T-cell (primary cell): ENCODE data around the gene LRRC75A. TPM values are rescaled to one million over a fixed set of nuclear protein-coding genes. Genes with fewer than 3 reads are reported as not detected.
A peak's percentile ranks its signal among the peaks of the same experiment; 100 is the strongest.
"Not testable (repeated sequence)": the region's sequence is repeated elsewhere in the genome, so short reads cannot be mapped to it uniquely, and the experiment has no call there.

Source experiments
- ATAC-seq, 4 experiments: fragments of 200-7000 bp in 3 of 4; fragments of 150-1000 bp in 1 of 4; cut with Tn5 transposase; replicated peaks in 1 of 4; 1 replicate in 3 of 4; 2 replicates in 1 of 4; pipeline ENCODE4 v1.10.0; 2021; ENCODE audit warnings: moderate library complexity in 3 of 4, mild to moderate bottlenecking in 2 of 4, moderate number of reproducible peaks in 1 of 4
- CTCF ChIA-PET, 2 donors: fragments of 300-600 bp; sonication (Branson Sonifier 250); formaldehyde crosslinking; loops; one replicate each; lab custom pipeline; 2022; ENCODE audit warnings: antibody characterized with exemption in 2 of 2; lab: Charles Lee
- POLR2A ChIA-PET, 2 donors: fragments of 300-600 bp; sonication (Branson Sonifier 250); formaldehyde crosslinking; loops; one replicate each; lab custom pipeline; 2022; ENCODE audit warnings: antibody characterized with exemption in 2 of 2; lab: Charles Lee
- DNase-seq, 35 experiments: peaks; one replicate each; pipeline versions ENCODE4 v3.0.0 to v3.0.0-alpha.2; 2013 to 2023
- H3K27ac ChIP-seq: one replicate; pipeline ENCODE4 v1.5.1; 2013; ENCODE audit warnings: low read length
- H3K27me3 ChIP-seq, 2 experiments: replicated peaks in 1 of 2; 1 replicate in 1 of 2; 2 replicates in 1 of 2; pipeline versions ENCODE4 v1.6.1 to v1.7.0; 2013; ENCODE audit warnings: low read length in 1 of 2, mixed read lengths in 1 of 2; ENCODE audit not compliant: control insufficient read depth in 2 of 2, insufficient read depth in 2 of 2; ENCODE audit errors: extremely low read depth in 1 of 2
- H3K36me3 ChIP-seq, 2 donors: 1 replicate in 1 of 2; 2 replicates in 1 of 2; pipeline versions ENCODE4 v1.6.1 to v1.7.0; 2013; ENCODE audit warnings: low read length in 1 of 2; ENCODE audit not compliant: control insufficient read depth in 2 of 2, insufficient read depth in 1 of 2; ENCODE audit errors: extremely low read depth in 1 of 2
- H3K4me1 ChIP-seq, 2 experiments: 1 replicate in 1 of 2; 2 replicates in 1 of 2; pipeline versions ENCODE4 v1.6.1 to v1.7.0; 2013; ENCODE audit warnings: low read length in 2 of 2, mixed read lengths in 1 of 2; ENCODE audit not compliant: insufficient read depth in 2 of 2, control insufficient read depth in 1 of 2; ENCODE audit errors: extremely low read depth in 1 of 2
- H3K4me3 ChIP-seq, 2 donors: 1 replicate in 1 of 2; 2 replicates in 1 of 2; pipeline versions ENCODE4 v1.5.1 to v1.7.0; 2013; ENCODE audit warnings: mild to moderate bottlenecking in 2 of 2, low read length in 1 of 2, moderate library complexity in 1 of 2; ENCODE audit not compliant: control insufficient read depth in 1 of 2; ENCODE audit errors: extremely low read depth in 1 of 2
- H3K9me3 ChIP-seq: 2 replicates; pipeline ENCODE4 v1.7.0; 2013
- H3K27ac Mint-ChIP-seq, 2 donors: one replicate each; pipeline ENCODE4 v1.8.0; 2020 to 2021; ENCODE audit warnings: mild to moderate bottlenecking in 2 of 2, mixed read lengths in 2 of 2
- H3K27me3 Mint-ChIP-seq, 2 donors: one replicate each; pipeline ENCODE4 v1.8.0; 2021 to 2022; ENCODE audit warnings: mixed read lengths in 2 of 2
- H3K36me3 Mint-ChIP-seq: one replicate; pipeline ENCODE4 v1.8.0; 2021; ENCODE audit warnings: mixed read lengths
- H3K4me1 Mint-ChIP-seq, 3 donors: one replicate each; pipeline ENCODE4 v1.8.0; 2020 to 2022; ENCODE audit warnings: mixed read lengths in 3 of 3, mild to moderate bottlenecking in 1 of 3
- H3K4me3 Mint-ChIP-seq, 3 donors: one replicate each; pipeline ENCODE4 v1.8.0; 2020 to 2022; ENCODE audit warnings: mild to moderate bottlenecking in 3 of 3, mixed read lengths in 3 of 3, moderate library complexity in 3 of 3
- H3K9me3 Mint-ChIP-seq, 3 donors: one replicate each; pipeline ENCODE4 v1.8.0; 2020 to 2022; ENCODE audit warnings: mixed read lengths in 3 of 3
- WGBS: methylation state at CpG from one replicate; pipeline ENCODE4 v1.1.5; 2013; ENCODE audit warnings: missing lambda C conversion rate; ENCODE audit not compliant: insufficient coverage; 5-methylcytosine and 5-hydroxymethylcytosine counted together
- total RNA-seq, 35 experiments: library from RNA in 6 of 35; stranded (reverse) in 6 of 35; fragments of 120-200 nt in 1 of 35; gene quantifications; one replicate each; pipeline versions ENCODE4 v1.2.1 to v1.2.4 and lab custom pipeline; 2013 to 2026

Gene LRRC75A, protein sequence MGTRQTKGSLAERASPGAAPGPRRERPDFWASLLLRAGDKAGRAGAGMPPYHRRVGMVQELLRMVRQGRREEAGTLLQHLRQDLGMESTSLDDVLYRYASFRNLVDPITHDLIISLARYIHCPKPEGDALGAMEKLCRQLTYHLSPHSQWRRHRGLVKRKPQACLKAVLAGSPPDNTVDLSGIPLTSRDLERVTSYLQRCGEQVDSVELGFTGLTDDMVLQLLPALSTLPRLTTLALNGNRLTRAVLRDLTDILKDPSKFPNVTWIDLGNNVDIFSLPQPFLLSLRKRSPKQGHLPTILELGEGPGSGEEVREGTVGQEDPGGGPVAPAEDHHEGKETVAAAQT
- 1 to 10 TPM; 3.5 to 7.8 (median 5.4) TPM for total RNA-seq
- total RNA-seq (2013), result 5.0 TPM
- 0.70 to 8.8 (median 3.9) reads per million in 29 experiments for total RNA-seq (lab: John Stamatoyannopoulos, UW)

DNA sequence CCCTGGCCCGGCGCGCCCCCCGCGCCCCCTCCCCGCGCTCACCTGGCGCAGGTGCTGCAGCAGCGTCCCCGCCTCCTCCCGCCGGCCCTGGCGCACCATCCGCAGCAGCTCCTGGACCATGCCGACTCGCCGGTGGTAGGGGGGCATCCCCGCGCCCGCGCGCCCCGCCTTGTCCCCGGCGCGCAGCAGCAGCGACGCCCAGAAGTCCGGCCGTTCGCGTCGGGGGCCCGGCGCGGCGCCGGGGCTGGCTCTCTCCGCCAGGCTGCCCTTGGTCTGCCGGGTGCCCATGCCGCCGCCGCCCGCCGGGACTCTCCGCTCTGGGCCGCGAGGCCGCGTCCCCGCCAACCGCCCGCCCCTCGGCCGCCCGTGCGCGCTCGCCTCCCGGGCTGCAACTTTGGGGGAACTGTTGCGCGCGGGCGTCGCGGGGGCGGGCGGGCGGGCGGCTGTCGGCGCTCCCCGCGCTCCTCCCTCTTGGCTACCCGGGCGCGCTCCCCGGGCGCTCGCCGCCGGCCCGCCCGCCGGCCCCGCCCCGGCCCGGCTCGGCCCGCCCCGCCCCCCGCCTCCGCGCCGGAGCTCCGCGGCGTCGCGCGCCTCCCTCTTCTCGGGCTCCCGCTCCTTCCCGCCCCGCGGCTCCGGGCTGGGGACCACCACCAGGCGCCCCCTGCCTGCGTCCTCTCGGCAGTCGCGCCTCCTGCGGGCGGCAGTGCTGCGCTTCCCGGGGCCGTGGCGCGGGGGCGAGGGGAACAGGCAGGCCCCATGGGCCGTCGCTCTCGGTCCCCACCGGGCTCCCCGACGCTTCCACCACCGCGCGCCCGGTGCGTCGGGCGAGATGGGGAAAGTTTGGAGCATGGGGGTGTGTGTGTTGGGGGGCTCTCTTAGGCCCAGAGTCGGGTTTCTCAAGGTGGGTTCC lies at the start of gene LRRC75A:
LRRC75A (minus strand) TSS at position 491 of the 910 bp plus-strand sequence; CDS start at position 288, 203 bp downstream.
- Mint-ChIP-seq H3K36me3 (no peaks in the 10 kb centered on the region), H3K4me3 (peak within 1 kb of the TSS; percentile 75 to 81 (median 78)), H3K27ac (no peak within 1 kb of the TSS), H3K9me3 (no peaks in the 10 kb centered on the region), H3K4me1 (peaks cover 14 to 24% (median 15%) of the 10 kb centered on the region in 3 donors), H3K27me3 (no peaks in the 10 kb centered on the region)
- POLR2A ChIA-PET, result no interaction called here
- H3K36me3 ChIP-seq, result no peaks in the 10 kb centered on the region
- peak in 33 of 35 experiments; percentile 2 to 76 (median 32) for DNase-seq
- no peaks in the 10 kb centered on the region for H3K9me3 ChIP-seq
- ATAC-seq, result peak; percentile 89 to 91 (median 90)
- H3K4me1 ChIP-seq, result peaks cover 0 to 16% of the 10 kb centered on the region in 2 experiments
- peak within 1 kb of the TSS; percentile 42 to 67 for H3K4me3 ChIP-seq
- CTCF ChIA-PET, result no interaction called here
- peaks cover 0 to 16% of the 10 kb centered on the region in 2 experiments for H3K27me3 ChIP-seq
- under 1% methylated on average over 114 of the region's 134 CpGs for WGBS
- no peak within 1 kb of the TSS for H3K27ac ChIP-seq

DNA sequence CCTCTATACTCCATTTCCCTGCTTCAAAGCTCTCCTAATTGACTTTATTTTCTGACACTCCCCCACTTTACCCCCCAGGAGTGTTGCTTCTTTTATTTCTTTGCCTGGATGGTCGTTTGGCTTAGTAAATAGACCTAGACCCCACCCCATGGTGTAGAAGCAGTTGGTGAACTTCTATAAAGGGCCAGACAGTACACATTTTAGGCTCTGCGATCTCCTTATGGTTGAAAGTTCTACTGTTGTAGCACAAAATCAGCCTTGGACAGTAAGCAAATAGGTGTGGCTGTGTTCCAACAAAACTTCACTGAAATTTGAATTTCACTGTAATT lies 45.1 kb upstream of the LRRC75A start:
- POLR2A ChIA-PET, result no interaction called here
- H3K27ac ChIP-seq, result peak overlapping the region; percentile 48
- Mint-ChIP-seq H3K36me3 (no peaks in the 10 kb centered on the region), H3K27me3 (no peaks in the 10 kb centered on the region), H3K27ac (peak overlapping the region; percentile 96 to 98), H3K4me3 (peak overlapping the region; percentile 94 to 98 (median 97)), H3K4me1 (peaks cover 17 to 25% (median 21%) of the 10 kb centered on the region in 3 donors), H3K9me3 (peaks cover 0 to 5% (median 0%) of the 10 kb centered on the region in 3 donors)
- H3K27me3 ChIP-seq, result no peaks in the 10 kb centered on the region
- no peaks in the 10 kb centered on the region for H3K36me3 ChIP-seq
- peaks cover 0 to 13% of the 10 kb centered on the region in 2 experiments for H3K4me1 ChIP-seq
- CTCF ChIA-PET, result interaction anchor here (0.6 to 2.9 kb wide), 6 partner anchors 32 to 115 kb away, joined by 3 to 24 read pairs (median 8); partner anchors contain the start of gene ZNF287 (in 1 of the 2)
- H3K9me3 ChIP-seq, result no peaks in the 10 kb centered on the region
- no peak for DNase-seq
- no CpG with 5 or more reads among the region's 2 CpGs for WGBS
- ATAC-seq, result no peak
- no peak overlapping the region for H3K4me3 ChIP-seq

DNA sequence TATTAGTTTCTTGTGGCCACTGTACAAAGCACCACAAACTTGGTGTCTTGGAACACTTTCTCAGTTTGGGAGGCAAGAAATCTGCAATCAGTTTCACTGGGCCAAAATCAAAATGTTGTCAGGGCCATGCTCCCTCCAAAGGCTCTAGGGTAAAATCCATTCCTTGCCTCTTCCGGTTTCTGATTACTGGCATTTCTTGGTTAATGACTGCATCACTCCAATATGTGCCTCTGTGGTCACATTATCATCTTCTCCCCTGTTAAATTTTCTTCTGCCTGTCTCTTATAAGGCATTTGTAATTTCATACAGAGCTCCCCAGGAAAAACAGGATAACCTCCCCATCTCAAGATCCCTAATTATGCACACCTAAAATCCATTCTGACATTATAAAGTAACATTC lies 42.2 kb upstream of the LRRC75A start:
- Mint-ChIP-seq H3K9me3 (no peaks in the 10 kb centered on the region), H3K4me1 (peaks cover 17 to 25% (median 21%) of the 10 kb centered on the region in 3 donors), H3K27ac (no peak overlapping the region), H3K27me3 (peaks cover 7 to 18% of the 10 kb centered on the region in 2 donors), H3K36me3 (no peaks in the 10 kb centered on the region), H3K4me3 (no peak overlapping the region)
- ATAC-seq (no peak), DNase-seq (no peak)
- POLR2A ChIA-PET, result no interaction called here
- peaks cover 0 to 13% of the 10 kb centered on the region in 2 experiments for H3K4me1 ChIP-seq
- H3K27ac ChIP-seq, result no peak overlapping the region
- CTCF ChIA-PET, result no interaction called here
- no peaks in the 10 kb centered on the region for H3K36me3 ChIP-seq
- peaks cover 0 to 6% of the 10 kb centered on the region in 2 experiments for H3K27me3 ChIP-seq
- 100% methylated on average over 1 of the region's 1 CpG for whole genome bisulfite sequencing
- H3K9me3 ChIP-seq, result no peaks in the 10 kb centered on the region
- H3K4me3 ChIP-seq, result no peak overlapping the region

DNA sequence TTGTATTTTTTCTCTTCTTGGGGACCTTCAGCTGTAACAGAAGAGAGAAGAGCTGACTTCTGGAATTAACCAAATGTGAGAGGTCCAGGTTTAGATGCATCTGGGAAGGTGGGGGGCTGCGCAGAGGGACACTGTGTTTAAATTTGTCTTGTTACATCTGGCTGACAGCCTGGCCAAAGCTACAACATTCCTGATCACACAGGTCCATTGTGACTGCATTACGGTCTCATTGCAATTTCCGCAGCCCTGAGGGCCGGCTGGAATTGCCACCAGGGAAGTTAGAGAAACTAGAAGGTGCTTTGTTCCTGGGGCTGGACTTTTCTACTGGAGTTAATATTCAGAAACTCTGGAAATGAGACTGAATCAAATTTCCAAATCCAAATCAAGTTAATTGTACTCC lies 37.9 kb upstream of the LRRC75A start:
- H3K36me3 ChIP-seq, result no peaks in the 10 kb centered on the region
- no CpG with 5 or more reads among the region's 4 CpGs for WGBS
- Mint-ChIP-seq H3K4me1 (peaks cover 1 to 3% (median 2%) of the 10 kb centered on the region in 3 donors), H3K4me3 (no peak overlapping the region), H3K9me3 (no peaks in the 10 kb centered on the region), H3K27ac (no peak overlapping the region), H3K36me3 (no peaks in the 10 kb centered on the region), H3K27me3 (peaks cover 27 to 33% of the 10 kb centered on the region in 2 donors)
- POLR2A ChIA-PET, result no interaction called here
- no peaks in the 10 kb centered on the region for H3K4me1 ChIP-seq
- CTCF ChIA-PET, result no interaction called here
- no peaks in the 10 kb centered on the region for H3K9me3 ChIP-seq
- no peak overlapping the region for H3K4me3 ChIP-seq
- DNase-seq, result no peak
- no peak overlapping the region for H3K27ac ChIP-seq
- no peak for ATAC-seq
- H3K27me3 ChIP-seq, result peaks cover 0 to 14% of the 10 kb centered on the region in 2 experiments

DNA sequence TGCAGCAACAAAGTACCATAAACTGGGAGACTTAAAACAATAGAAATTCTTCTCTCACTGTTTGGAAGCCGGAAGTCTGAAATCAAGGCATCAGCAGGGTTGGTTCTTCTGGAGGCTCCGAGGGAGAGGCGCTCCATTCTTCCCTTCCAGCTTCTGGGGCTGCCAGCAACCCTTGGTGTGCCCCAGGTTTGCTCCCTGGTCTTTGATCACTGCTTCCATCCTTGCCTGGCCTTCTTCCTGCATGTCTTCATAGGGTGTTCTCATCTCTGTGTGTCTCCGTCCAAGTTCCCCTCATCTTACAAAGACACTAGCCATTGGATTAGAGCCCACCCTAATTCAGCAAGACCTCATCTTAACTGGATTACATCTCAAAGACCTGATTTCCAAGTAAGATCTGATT lies 35.3 kb upstream of the LRRC75A start:
- Histone ChIP-seq H3K4me1 (no peaks in the 10 kb centered on the region), H3K27ac (no peak overlapping the region), H3K36me3 (no peaks in the 10 kb centered on the region), H3K27me3 (peaks cover 0 to 14% of the 10 kb centered on the region in 2 experiments), H3K4me3 (no peak overlapping the region), H3K9me3 (no peaks in the 10 kb centered on the region)
- Mint-ChIP-seq H3K27ac (no peak overlapping the region), H3K9me3 (no peaks in the 10 kb centered on the region), H3K4me1 (no peaks in the 10 kb centered on the region), H3K27me3 (peaks cover 27 to 33% of the 10 kb centered on the region in 2 donors), H3K4me3 (no peak overlapping the region), H3K36me3 (no peaks in the 10 kb centered on the region)
- WGBS, result 80% methylated on average over 3 of the region's 4 CpGs
- CTCF ChIA-PET, result interaction anchor here (0.5 to 0.6 kb wide), 3 partner anchors 146 to 468 kb away, joined by 3 to 4 read pairs (median 3); partner anchors contain the start of gene UBB (in 1 of the 2)
- ATAC-seq (no peak), DNase-seq (no peak)
- POLR2A ChIA-PET, result no interaction called here

DNA sequence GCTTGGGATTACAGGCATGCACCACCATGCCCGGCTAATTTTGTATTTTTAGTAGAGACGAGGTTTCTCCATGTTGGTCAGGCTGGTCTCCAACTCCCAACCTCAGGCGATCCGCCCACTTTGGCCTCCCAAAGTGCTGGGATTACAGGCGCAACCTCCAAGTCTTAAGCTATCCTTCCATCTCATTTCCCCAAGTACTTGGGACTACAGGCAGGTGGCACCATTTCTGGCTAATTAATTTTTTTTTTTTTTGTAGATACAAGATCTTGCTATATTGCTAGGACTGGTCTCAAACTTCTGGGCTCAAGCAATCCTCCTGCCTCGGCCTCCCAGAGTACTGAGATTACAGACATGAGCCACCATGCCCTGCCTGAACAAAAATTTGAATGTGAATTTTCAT lies 33.6 kb upstream of the LRRC75A start:
- peaks cover 20 to 26% of the 10 kb centered on the region in 2 donors for H3K27me3 Mint-ChIP-seq
- H3K27ac Mint-ChIP-seq, H3K4me1 ChIP-seq, POLR2A ChIA-PET, H3K4me3 ChIP-seq, H3K4me3 Mint-ChIP-seq, H3K27ac ChIP-seq, H3K4me1 Mint-ChIP-seq, H3K9me3 Mint-ChIP-seq, H3K36me3 ChIP-seq, DNase-seq, CTCF ChIA-PET, H3K9me3 ChIP-seq, ATAC-seq, H3K36me3 Mint-ChIP-seq: not testable (repeated sequence)
- WGBS, result 100% methylated on average over 4 of the region's 6 CpGs
- H3K27me3 ChIP-seq, result peaks cover 0 to 17% of the 10 kb centered on the region in 2 experiments
